Measurements from ENCODE around the gene CFAP99.
"Not testable (repeated sequence)": the region's sequence is repeated elsewhere in the genome, so short reads cannot be mapped to it uniquely, and the experiment has no call there.

CFAP99 gene

GRCh38 chr4:2382769-2383202 lies 36.0 kb upstream of the CFAP99 start:
- not testable (repeated sequence) for H3K4me1 ChIP-seq (ENCODE audit: control insufficient read depth, insufficient read depth, low read length, poor library complexity, severe bottlenecking); H3K27ac ChIP-seq (ENCODE audit: low read depth, low read length, severe bottlenecking); H3K4me3 ChIP-seq (ENCODE audit: extremely low read depth, insufficient read depth, low read length, poor library complexity, severe bottlenecking); H3K36me3 ChIP-seq (ENCODE audit: control insufficient read depth, insufficient read depth, low read length); H3K9me3 ChIP-seq (ENCODE audit: control insufficient read depth, low read length)
- 85 to 88% methylated on average over 3 to 5 of the region's 7 CpGs for WGBS, 2 experiments (ENCODE audit: insufficient coverage in 2 of 2)

GRCh38 chr4:2383220-2383631 lies 35.5 kb upstream of the CFAP99 start:
- WGBS, 2 experiments (ENCODE audit: insufficient coverage in 2 of 2): 91 to 93% methylated on average over 7 to 8 of the region's 8 CpGs
- not testable (repeated sequence) for H3K9me3 ChIP-seq (ENCODE audit: control insufficient read depth, low read length); H3K36me3 ChIP-seq (ENCODE audit: control insufficient read depth, insufficient read depth, low read length); H3K4me3 ChIP-seq (ENCODE audit: extremely low read depth, insufficient read depth, low read length, poor library complexity, severe bottlenecking); H3K4me1 ChIP-seq (ENCODE audit: control insufficient read depth, insufficient read depth, low read length, poor library complexity, severe bottlenecking); H3K27ac ChIP-seq (ENCODE audit: low read depth, low read length, severe bottlenecking)

GRCh38 chr4:2383760-2384159 lies 35.0 kb upstream of the CFAP99 start:
- H3K27ac ChIP-seq (ENCODE audit: low read depth, low read length, severe bottlenecking): no peak overlapping the region
- 85% methylated on average over 2 to 5 of the region's 5 CpGs for WGBS, 2 experiments (ENCODE audit: insufficient coverage in 2 of 2)
- no peaks in the 10 kb centered on the region for H3K4me1 ChIP-seq (ENCODE audit: control insufficient read depth, insufficient read depth, low read length, poor library complexity, severe bottlenecking)
- H3K9me3 ChIP-seq (ENCODE audit: control insufficient read depth, low read length): no peaks in the 10 kb centered on the region
- H3K36me3 ChIP-seq (ENCODE audit: control insufficient read depth, insufficient read depth, low read length): no peaks in the 10 kb centered on the region
- no peak overlapping the region for H3K4me3 ChIP-seq (ENCODE audit: extremely low read depth, insufficient read depth, low read length, poor library complexity, severe bottlenecking)

- no peak overlapping the region for H3K27ac ChIP-seq (ENCODE audit: low read depth, low read length, severe bottlenecking)
- H3K4me3 ChIP-seq (ENCODE audit: extremely low read depth, insufficient read depth, low read length, poor library complexity, severe bottlenecking): no peak overlapping the region
- WGBS, 2 experiments (ENCODE audit: insufficient coverage in 2 of 2): 87 to 89% methylated on average over 6 of the region's 6 CpGs
- H3K4me1 ChIP-seq (ENCODE audit: control insufficient read depth, insufficient read depth, low read length, poor library complexity, severe bottlenecking): no peaks in the 10 kb centered on the region
- H3K9me3 ChIP-seq (ENCODE audit: control insufficient read depth, low read length): no peaks in the 10 kb centered on the region
- H3K36me3 ChIP-seq (ENCODE audit: control insufficient read depth, insufficient read depth, low read length): no peaks in the 10 kb centered on the region
Measured at GRCh38 chr4:2384245-2384644, 34.5 kb upstream of the CFAP99 start.

GRCh38 chr4:2385516-2385915 lies 33.2 kb upstream of the CFAP99 start:
- no peaks in the 10 kb centered on the region for H3K36me3 ChIP-seq (ENCODE audit: control insufficient read depth, insufficient read depth, low read length)
- H3K4me3 ChIP-seq (ENCODE audit: extremely low read depth, insufficient read depth, low read length, poor library complexity, severe bottlenecking): no peak overlapping the region
- H3K9me3 ChIP-seq (ENCODE audit: control insufficient read depth, low read length): no peaks in the 10 kb centered on the region
- no peak overlapping the region for H3K27ac ChIP-seq (ENCODE audit: low read depth, low read length, severe bottlenecking)
- peaks cover 2% of the 10 kb centered on the region for H3K4me1 ChIP-seq (ENCODE audit: control insufficient read depth, insufficient read depth, low read length, poor library complexity, severe bottlenecking)
- WGBS, 2 experiments (ENCODE audit: insufficient coverage in 2 of 2): 81 to 84% methylated on average over 7 to 8 of the region's 8 CpGs

- Histone ChIP-seq H3K9me3 (ENCODE audit: control insufficient read depth, low read length) (no peaks in the 10 kb centered on the region), H3K27ac (ENCODE audit: low read depth, low read length, severe bottlenecking) (no peak overlapping the region), H3K36me3 (ENCODE audit: control insufficient read depth, insufficient read depth, low read length) (no peaks in the 10 kb centered on the region), H3K4me1 (ENCODE audit: control insufficient read depth, insufficient read depth, low read length, poor library complexity, severe bottlenecking) (peaks cover 7% of the 10 kb centered on the region), H3K4me3 (ENCODE audit: extremely low read depth, insufficient read depth, low read length, poor library complexity, severe bottlenecking) (no peak overlapping the region)
- WGBS, 2 experiments (ENCODE audit: insufficient coverage in 2 of 2): 93% methylated on average over 18 to 19 of the region's 19 CpGs
Measured at GRCh38 chr4:2386717-2387116, 32.0 kb upstream of the CFAP99 start.

GRCh38 chr4:2387218-2387617 lies 31.5 kb upstream of the CFAP99 start:
- 96% methylated on average over 16 of the region's 17 CpGs for WGBS, 2 experiments (ENCODE audit: insufficient coverage in 2 of 2)
- no peaks in the 10 kb centered on the region for H3K36me3 ChIP-seq (ENCODE audit: control insufficient read depth, insufficient read depth, low read length)
- H3K27ac ChIP-seq (ENCODE audit: low read depth, low read length, severe bottlenecking): no peak overlapping the region
- H3K4me1 ChIP-seq (ENCODE audit: control insufficient read depth, insufficient read depth, low read length, poor library complexity, severe bottlenecking): peaks cover 7% of the 10 kb centered on the region
- no peaks in the 10 kb centered on the region for H3K9me3 ChIP-seq (ENCODE audit: control insufficient read depth, low read length)
- H3K4me3 ChIP-seq (ENCODE audit: extremely low read depth, insufficient read depth, low read length, poor library complexity, severe bottlenecking): no peak overlapping the region

GRCh38 chr4:2387829-2388228 lies 30.9 kb upstream of the CFAP99 start:
- H3K4me1 ChIP-seq (ENCODE audit: control insufficient read depth, insufficient read depth, low read length, poor library complexity, severe bottlenecking): peaks cover 7% of the 10 kb centered on the region
- 92 to 96% methylated on average over 6 to 11 of the region's 12 CpGs for WGBS, 2 experiments (ENCODE audit: insufficient coverage in 2 of 2)
- no peaks in the 10 kb centered on the region for H3K9me3 ChIP-seq (ENCODE audit: control insufficient read depth, low read length)
- no peak overlapping the region for H3K4me3 ChIP-seq (ENCODE audit: extremely low read depth, insufficient read depth, low read length, poor library complexity, severe bottlenecking)
- no peak overlapping the region for H3K27ac ChIP-seq (ENCODE audit: low read depth, low read length, severe bottlenecking)
- no peaks in the 10 kb centered on the region for H3K36me3 ChIP-seq (ENCODE audit: control insufficient read depth, insufficient read depth, low read length)

GRCh38 chr4:2388429-2389182 lies 30.1 kb upstream of the CFAP99 start:
- 79 to 89% methylated on average over 5 to 7 of the region's 9 CpGs for WGBS, 2 experiments (ENCODE audit: insufficient coverage in 2 of 2)
- H3K27ac ChIP-seq (ENCODE audit: low read depth, low read length, severe bottlenecking): no peak overlapping the region
- H3K4me3 ChIP-seq (ENCODE audit: extremely low read depth, insufficient read depth, low read length, poor library complexity, severe bottlenecking): no peak overlapping the region
- H3K9me3 ChIP-seq (ENCODE audit: control insufficient read depth, low read length): no peaks in the 10 kb centered on the region
- H3K4me1 ChIP-seq (ENCODE audit: control insufficient read depth, insufficient read depth, low read length, poor library complexity, severe bottlenecking): peaks cover 10% of the 10 kb centered on the region
- no peaks in the 10 kb centered on the region for H3K36me3 ChIP-seq (ENCODE audit: control insufficient read depth, insufficient read depth, low read length)

- H3K27ac ChIP-seq (ENCODE audit: low read depth, low read length, severe bottlenecking): no peak overlapping the region
- no peaks in the 10 kb centered on the region for H3K9me3 ChIP-seq (ENCODE audit: control insufficient read depth, low read length)
- peaks cover 13% of the 10 kb centered on the region for H3K4me1 ChIP-seq (ENCODE audit: control insufficient read depth, insufficient read depth, low read length, poor library complexity, severe bottlenecking)
- H3K36me3 ChIP-seq (ENCODE audit: control insufficient read depth, insufficient read depth, low read length): no peaks in the 10 kb centered on the region
- H3K4me3 ChIP-seq (ENCODE audit: extremely low read depth, insufficient read depth, low read length, poor library complexity, severe bottlenecking): no peak overlapping the region
- WGBS, 2 experiments (ENCODE audit: insufficient coverage in 2 of 2): 52 to 55% methylated on average over 6 to 7 of the region's 9 CpGs
Measured at GRCh38 chr4:2389691-2390090, 29.1 kb upstream of the CFAP99 start.

GRCh38 chr4:2390146-2390545 lies 28.6 kb upstream of the CFAP99 start:
- H3K36me3 ChIP-seq (ENCODE audit: control insufficient read depth, insufficient read depth, low read length): no peaks in the 10 kb centered on the region
- no peaks in the 10 kb centered on the region for H3K9me3 ChIP-seq (ENCODE audit: control insufficient read depth, low read length)
- H3K27ac ChIP-seq (ENCODE audit: low read depth, low read length, severe bottlenecking): no peak overlapping the region
- peaks cover 15% of the 10 kb centered on the region for H3K4me1 ChIP-seq (ENCODE audit: control insufficient read depth, insufficient read depth, low read length, poor library complexity, severe bottlenecking)
- no peak overlapping the region for H3K4me3 ChIP-seq (ENCODE audit: extremely low read depth, insufficient read depth, low read length, poor library complexity, severe bottlenecking)
- WGBS, 2 experiments (ENCODE audit: insufficient coverage in 2 of 2): 47 to 59% methylated on average over 4 to 7 of the region's 9 CpGs
